HTERT RPE-1 (cell line): ENCODE results near the gene INSRR.

Experiments used
- in situ Hi-C: fragments of 300-500 bp; cut with MboI; formaldehyde crosslinking; loops from 4 replicates; pipeline ENCODE4 v1.14.3; 2020; ENCODE audit warnings: low sequenced_read_pairs

Gene INSRR

GRCh38 chr1:156853761-156854160, 5.2 kb downstream of the INSRR start:
- in situ Hi-C loops = no loop called here

GRCh38 chr1:156852418-156852874, 6.5 kb downstream of the INSRR start:
- in situ Hi-C loops = no loop called here

GRCh38 chr1:156851779-156852417, 7.0 kb downstream of the INSRR start:
- in situ Hi-C loops = no loop called here

- in situ Hi-C loops = no loop called here
Measured at GRCh38 chr1:156849151-156849496, 9.8 kb downstream of the INSRR start.

- in situ Hi-C loops = no loop called here
Measured at GRCh38 chr1:156848461-156849150, 10.3 kb downstream of the INSRR start.

- in situ Hi-C loops = no loop called here
Measured at GRCh38 chr1:156847591-156848460, 11.1 kb downstream of the INSRR start.

GRCh38 chr1:156846643-156847042, 12.3 kb downstream of the INSRR start:
- in situ Hi-C loops = no loop called here

GRCh38 chr1:156845953-156846545, 12.9 kb downstream of the INSRR start:
- in situ Hi-C loops = no loop called here

- in situ Hi-C loops = no loop called here
Measured at GRCh38 chr1:156845055-156845952, 13.6 kb downstream of the INSRR start.

- in situ Hi-C loops = no loop called here
Measured at GRCh38 chr1:156844638-156845037, 14.3 kb downstream of the INSRR start.

- in situ Hi-C loops = no loop called here
Measured at GRCh38 chr1:156844102-156844501, 14.8 kb downstream of the INSRR start.

- in situ Hi-C loops = no loop called here
Measured at GRCh38 chr1:156842618-156843300, 16.2 kb downstream of the INSRR start.

GRCh38 chr1:156841295-156841855, 17.5 kb downstream of the INSRR start:
- in situ Hi-C loops = no loop called here

- in situ Hi-C loops = no loop called here
Measured at GRCh38 chr1:156840898-156841279, 18.0 kb downstream of the INSRR start.

GRCh38 chr1:156840186-156840897, 18.6 kb downstream of the INSRR start:
- in situ Hi-C loops = no loop called here

GRCh38 chr1:156839426-156840109, 19.3 kb downstream of the INSRR start:
- in situ Hi-C loops = no loop called here

- in situ Hi-C loops = no loop called here
Measured at GRCh38 chr1:156838972-156839371, 19.9 kb downstream of the INSRR start.

GRCh38 chr1:156836892-156837291, 22.0 kb downstream of the INSRR start:
- in situ Hi-C loops = no loop called here
